Omental fat pad (tissue), 4 donors: ENCODE results near the gene ARHGAP33. TPM values are rescaled to one million over a fixed set of nuclear protein-coding genes. Genes with fewer than 3 reads are reported as not detected.

Experiments used
- ATAC-seq: fragments of 150-250 bp; one replicate; pipeline ENCODE4 v1.9.1; 2016; ENCODE audit warnings: mild to moderate bottlenecking, moderate library complexity; ENCODE audit not compliant: low FRiP score
- DNase-seq: peaks from one replicate; pipeline ENCODE4 v3.0.0-alpha.2; 2019; ENCODE audit warnings: low spot score
- total RNA-seq, 4 donors: library from RNA; depleted of rRNA; stranded (reverse); fragments of >200 nt; gene quantifications; one replicate each; pipeline ENCODE4 v1.1.0, GENCODE V29; 2016
- TF ChIP-seq, protein P1 (sequence below), 3 donors: fragments of 450-650 bp; IDR thresholded peaks; one replicate each; pipeline ENCODE4 v1.5.1; 2016 to 2017; ENCODE audit warnings: antibody characterized with exemption in 3 of 3, mild to moderate bottlenecking in 3 of 3, moderate library complexity in 2 of 3

Gene ARHGAP33
- total RNA-seq, 4 donors from 2014 or later = 0.84 to 9.1 (median 2.5) TPM

- ATAC-seq (no peak), DNase-seq (no peak)
- TF ChIP-seq, protein P1, sequence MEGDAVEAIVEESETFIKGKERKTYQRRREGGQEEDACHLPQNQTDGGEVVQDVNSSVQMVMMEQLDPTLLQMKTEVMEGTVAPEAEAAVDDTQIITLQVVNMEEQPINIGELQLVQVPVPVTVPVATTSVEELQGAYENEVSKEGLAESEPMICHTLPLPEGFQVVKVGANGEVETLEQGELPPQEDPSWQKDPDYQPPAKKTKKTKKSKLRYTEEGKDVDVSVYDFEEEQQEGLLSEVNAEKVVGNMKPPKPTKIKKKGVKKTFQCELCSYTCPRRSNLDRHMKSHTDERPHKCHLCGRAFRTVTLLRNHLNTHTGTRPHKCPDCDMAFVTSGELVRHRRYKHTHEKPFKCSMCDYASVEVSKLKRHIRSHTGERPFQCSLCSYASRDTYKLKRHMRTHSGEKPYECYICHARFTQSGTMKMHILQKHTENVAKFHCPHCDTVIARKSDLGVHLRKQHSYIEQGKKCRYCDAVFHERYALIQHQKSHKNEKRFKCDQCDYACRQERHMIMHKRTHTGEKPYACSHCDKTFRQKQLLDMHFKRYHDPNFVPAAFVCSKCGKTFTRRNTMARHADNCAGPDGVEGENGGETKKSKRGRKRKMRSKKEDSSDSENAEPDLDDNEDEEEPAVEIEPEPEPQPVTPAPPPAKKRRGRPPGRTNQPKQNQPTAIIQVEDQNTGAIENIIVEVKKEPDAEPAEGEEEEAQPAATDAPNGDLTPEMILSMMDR (IDR thresholded peaks at IDR 0.05) = no peak
These were observed 9.4 kb downstream of the ARHGAP33 start for GRCh38 chr19:35784503-35785338.

DNA sequence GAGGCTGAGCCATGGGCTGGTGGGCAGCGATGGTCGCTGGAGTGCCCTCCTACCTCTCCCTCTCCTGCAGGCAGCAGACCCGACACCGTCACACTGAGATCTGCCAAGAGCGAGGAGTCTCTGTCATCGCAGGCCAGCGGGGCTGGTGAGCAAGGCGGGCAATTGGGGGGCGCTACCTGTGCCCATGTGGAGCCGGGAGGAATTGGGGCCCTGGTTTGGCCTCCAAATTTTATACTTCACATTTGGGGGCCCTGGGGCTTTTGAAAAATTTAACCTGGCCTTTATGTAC is 9.9 kb downstream of the ARHGAP33 start:
- ATAC-seq (no peak), DNase-seq (no peak)
- TF ChIP-seq, protein P1 (IDR thresholded peaks at IDR 0.05) = no peak

- TF ChIP-seq, protein P1 (IDR thresholded peaks at IDR 0.05) = no peak
- DNase-seq (no peak), ATAC-seq (no peak)
These were observed 11.2 kb downstream of the ARHGAP33 start for GRCh38 chr19:35786299-35787160.

- ATAC-seq (no peak), DNase-seq (no peak)
- TF ChIP-seq, protein P1 (IDR thresholded peaks at IDR 0.05) = no peak
These were observed 11.9 kb downstream of the ARHGAP33 start for GRCh38 chr19:35787227-35787799.

DNA sequence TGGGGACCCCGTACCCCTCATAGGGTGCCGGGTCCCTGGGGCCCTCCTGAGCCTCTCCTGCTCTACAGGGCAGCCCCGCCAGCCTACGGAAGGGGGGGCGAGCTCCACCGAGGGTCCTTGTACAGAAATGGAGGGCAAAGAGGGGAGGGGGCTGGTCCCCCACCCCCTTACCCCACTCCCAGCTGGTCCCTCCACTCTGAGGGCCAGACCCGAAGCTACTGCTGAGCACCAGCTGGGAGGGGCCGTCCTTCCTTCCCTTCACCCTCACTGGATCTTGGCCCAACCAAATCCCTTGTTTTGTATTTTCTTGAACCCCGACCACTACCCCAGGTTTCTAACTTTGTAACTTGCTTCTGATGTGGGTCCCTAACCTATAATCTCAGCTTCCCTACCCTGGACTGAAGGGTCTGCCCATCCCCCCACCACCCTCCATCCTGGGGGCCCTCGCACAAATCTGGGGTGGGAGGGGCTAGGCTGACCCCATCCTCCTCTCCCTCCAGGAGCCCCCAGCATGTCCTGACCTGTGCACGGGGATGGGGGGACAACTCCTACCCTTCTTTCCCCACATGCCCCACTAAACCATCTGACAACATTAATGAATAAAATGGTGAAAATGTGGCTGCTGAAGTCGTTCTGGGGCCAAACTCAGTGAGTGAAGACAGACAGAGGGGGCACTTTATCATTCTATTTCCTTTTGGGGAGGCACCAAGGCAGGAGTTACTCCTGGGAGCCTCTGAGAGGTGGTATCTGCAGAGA is 13.0 kb downstream of the ARHGAP33 start:
- TF ChIP-seq, protein P1 (IDR thresholded peaks at IDR 0.05) = no peak
- no peak for ATAC-seq
- DNase-seq = no peak

DNA sequence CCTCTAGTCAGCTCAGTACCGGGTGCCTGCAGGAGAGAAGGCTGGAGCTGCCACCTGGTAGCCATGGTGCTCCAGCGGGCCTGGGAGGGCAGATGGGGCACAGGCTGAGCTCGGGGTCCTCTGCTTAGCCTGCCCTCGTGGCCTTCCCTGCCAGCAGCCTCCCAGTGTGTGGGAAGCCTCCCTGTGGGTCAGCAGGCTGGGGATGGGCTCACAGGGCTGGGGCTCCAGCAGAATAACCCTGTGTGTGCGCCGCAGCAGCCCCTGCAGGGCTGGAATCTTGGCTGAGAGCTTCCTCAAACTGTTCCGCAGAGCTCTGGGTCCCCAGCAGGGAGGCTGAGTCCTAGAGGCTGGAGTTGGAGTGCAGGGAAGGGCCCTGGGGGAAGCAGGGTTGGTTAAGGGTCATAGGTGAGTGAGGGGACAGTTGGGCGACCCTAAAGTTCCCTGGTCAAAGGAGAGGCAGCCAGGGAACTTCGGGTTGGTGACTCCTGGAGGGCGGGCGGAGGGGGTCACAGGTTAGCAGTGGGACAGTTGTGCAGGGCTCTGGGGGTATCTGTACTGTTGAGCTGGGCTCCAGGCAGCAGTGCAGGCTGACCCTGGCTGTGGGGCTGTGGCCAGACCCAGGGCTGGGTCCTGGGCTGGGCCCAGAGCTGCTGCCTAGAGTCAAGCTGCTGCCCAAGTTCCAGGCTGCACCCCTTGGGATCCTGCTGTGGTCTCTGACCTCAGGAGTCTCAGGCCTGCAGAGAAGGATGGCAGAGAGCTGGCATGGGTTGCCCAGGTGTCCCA is 14.0 kb downstream of the ARHGAP33 start:
- ATAC-seq = no peak

More for the DNA sequence above, 14.0 kb downstream of the ARHGAP33 start:
- DNase-seq = no peak
- TF ChIP-seq, protein P1 (IDR thresholded peaks at IDR 0.05) = no peak
